H1 (cell line): ENCODE data around the gene LHPP. TPM values are rescaled to one million over a fixed set of nuclear protein-coding genes. Genes with fewer than 3 reads are reported as not detected.

Experiments used
- CTCF ChIA-PET: fragments of 300-600 bp; sonication (Branson Sonifier 250); formaldehyde crosslinking; loops from one replicate; lab custom pipeline; 2021; ENCODE audit not compliant: partially characterized antibody; lab: Charles Lee
- POLR2A ChIA-PET: fragments of 300-600 bp; sonication (Branson Sonifier 250); formaldehyde crosslinking; loops from one replicate; lab custom pipeline; 2021; ENCODE audit warnings: inconsistent platforms; ENCODE audit not compliant: partially characterized antibody; lab: Charles Lee
- DNase-seq, 2 experiments: peaks; one replicate each; pipeline versions ENCODE4 v3.0.0 to v3.0.0-alpha.2; 2010 to 2022; ENCODE audit warnings: low spot score in 2 of 2, low read depth in 1 of 2, mixed read lengths in 1 of 2
- FAIRE-seq: peaks from 2 replicates; lab custom pipeline; 2011; peaks lifted over from hg19 to GRCh38; lab: Jason Lieb, UNC
- H2AFZ ChIP-seq: 2 replicates; pipeline ENCODE4 v1.8.1; 2012; ENCODE audit warnings: low read length, inconsistent platforms
- H2AK5ac ChIP-seq: 2 replicates; pipeline ENCODE4 v1.6.1; 2013; ENCODE audit warnings: low read depth, low read length
- H2BK120ac ChIP-seq: replicated peaks from 2 replicates; pipeline ENCODE3; 2013; ENCODE audit warnings: low read depth, low read length, inconsistent platforms
- H2BK12ac ChIP-seq: 2 replicates; pipeline ENCODE4 v1.6.1; 2013; ENCODE audit warnings: low read depth, low read length
- H2BK15ac ChIP-seq: 2 replicates; pipeline ENCODE4 v1.6.1; 2013; ENCODE audit warnings: low read length
- H2BK20ac ChIP-seq: 2 replicates; pipeline ENCODE4 v1.6.1; 2013; ENCODE audit warnings: low read length
- H2BK5ac ChIP-seq: 2 replicates; pipeline ENCODE4 v1.6.1; 2013; ENCODE audit warnings: low read depth, low read length
- H3K14ac ChIP-seq: 2 replicates; pipeline ENCODE4 v1.6.1; 2013; ENCODE audit warnings: inconsistent platforms; ENCODE audit not compliant: insufficient read length
- H3K18ac ChIP-seq: 2 replicates; pipeline ENCODE4 v1.6.1; 2013; ENCODE audit warnings: low read length; ENCODE audit errors: extremely low read depth
- H3K23ac ChIP-seq: 2 replicates; pipeline ENCODE4 v1.6.1; 2013; ENCODE audit warnings: inconsistent platforms; ENCODE audit not compliant: insufficient read length
- H3K23me2 ChIP-seq: 2 replicates; pipeline ENCODE4 v1.6.1; 2013; ENCODE audit warnings: low read depth, low read length
- H3K27ac ChIP-seq: 2 replicates; pipeline ENCODE4 v1.6.1; 2011; ENCODE audit warnings: low read depth, low read length, inconsistent platforms
- H3K27me3 ChIP-seq, 4 experiments: replicated peaks in 1 of 4; 1 replicate in 1 of 4; 2 replicates in 3 of 4; pipeline versions ENCODE4 v1.6.1 to v1.8.1; 2011 to 2013; ENCODE audit warnings: low read length in 3 of 4, mild to moderate bottlenecking in 3 of 4, inconsistent platforms in 2 of 4, mixed read lengths in 2 of 4, moderate library complexity in 1 of 4; ENCODE audit not compliant: control insufficient read depth in 3 of 4, insufficient read depth in 3 of 4; ENCODE audit errors: extremely low read depth in 1 of 4
- H3K36me3 ChIP-seq, 4 experiments: 2 replicates each; pipeline versions ENCODE4 v1.6.1 to v1.8.1; 2011 to 2013; ENCODE audit warnings: mild to moderate bottlenecking in 4 of 4, low read length in 3 of 4, moderate library complexity in 2 of 4, control low read depth in 1 of 4, inconsistent platforms in 1 of 4; ENCODE audit not compliant: insufficient read depth in 4 of 4, control insufficient read depth in 2 of 4
- H3K4ac ChIP-seq: replicated peaks from 2 replicates; pipeline ENCODE3; 2013; ENCODE audit warnings: low read length, low read depth, mixed read lengths, inconsistent platforms; ENCODE audit not compliant: insufficient read length
- H3K4me1 ChIP-seq, 4 experiments: replicated peaks in 1 of 4; 1 replicate in 1 of 4; 2 replicates in 3 of 4; pipeline versions ENCODE4 v1.6.1 to v1.8.1; 2011 to 2013; ENCODE audit warnings: low read length in 3 of 4, inconsistent platforms in 2 of 4, mixed read lengths in 1 of 4; ENCODE audit not compliant: insufficient read depth in 4 of 4, control insufficient read depth in 3 of 4
- H3K4me2 ChIP-seq, 2 experiments: 2 replicates each; pipeline versions ENCODE4 v1.6.1 to v1.8.1; 2011 to 2013; ENCODE audit warnings: low read depth in 2 of 2, low read length in 2 of 2, control low read depth in 1 of 2, inconsistent platforms in 1 of 2, mild to moderate bottlenecking in 1 of 2; ENCODE audit not compliant: insufficient read depth in 1 of 2
- H3K4me3 ChIP-seq, 4 experiments: fragments of 200-600, 300-600 bp in 1 of 4; sonication (generic), shearing (Covaris generic), sonication (Bioruptor Twin) in 1 of 4; 2 replicates each; pipeline versions ENCODE4 v1.5.1 to v1.8.1; 2011 to 2016; ENCODE audit warnings: low read length in 4 of 4, low read depth in 3 of 4, control low read depth in 2 of 4, inconsistent platforms in 2 of 4, mild to moderate bottlenecking in 2 of 4, mixed read lengths in 1 of 4, moderate library complexity in 1 of 4; ENCODE audit not compliant: insufficient read depth in 2 of 4; ENCODE audit errors: extremely low read depth in 1 of 4
- H3K56ac ChIP-seq: replicated peaks from 2 replicates; pipeline ENCODE3; 2013; ENCODE audit warnings: low read depth, mild to moderate bottlenecking, mixed read lengths, low read length, inconsistent platforms; ENCODE audit not compliant: insufficient read length
- H3K79me1 ChIP-seq: 2 replicates; pipeline ENCODE4 v1.6.1; 2013; ENCODE audit warnings: low read depth, low read length, control low read depth
- H3K79me2 ChIP-seq, 2 experiments: 2 replicates each; pipeline versions ENCODE4 v1.6.1 to v1.8.1; 2012 to 2013; ENCODE audit warnings: low read length in 2 of 2, mild to moderate bottlenecking in 2 of 2, inconsistent platforms in 1 of 2; ENCODE audit not compliant: insufficient read depth in 2 of 2, control insufficient read depth in 1 of 2
- H3K9ac ChIP-seq, 4 experiments: replicated peaks in 1 of 4; 1 replicate in 1 of 4; 2 replicates in 3 of 4; pipeline versions ENCODE4 v1.6.1 to v1.8.1; 2011 to 2013; ENCODE audit warnings: low read depth in 3 of 4, low read length in 3 of 4, control low read depth in 2 of 4, mild to moderate bottlenecking in 2 of 4, moderate library complexity in 2 of 4, inconsistent platforms in 1 of 4; ENCODE audit errors: extremely low read depth in 1 of 4
- H3K9me3 ChIP-seq, 2 experiments: 2 replicates each; pipeline versions ENCODE4 v1.6.1 to v1.8.1; 2012 to 2013; ENCODE audit warnings: mild to moderate bottlenecking in 2 of 2, moderate library complexity in 2 of 2, control low read depth in 1 of 2, inconsistent platforms in 1 of 2, low read depth in 1 of 2, low read length in 1 of 2, mixed read lengths in 1 of 2; ENCODE audit not compliant: insufficient read depth in 2 of 2
- H4K20me1 ChIP-seq, 2 experiments: replicated peaks in 1 of 2; 2 replicates each; pipeline versions ENCODE3 to v1.8.1; 2011 to 2013; ENCODE audit warnings: inconsistent platforms in 2 of 2, low read length in 2 of 2, mild to moderate bottlenecking in 1 of 2; ENCODE audit not compliant: insufficient read depth in 2 of 2, control insufficient read depth in 1 of 2
- H4K5ac ChIP-seq: 2 replicates; pipeline ENCODE4 v1.6.1; 2013; ENCODE audit warnings: low read length, low read depth, mixed read lengths, inconsistent platforms; ENCODE audit not compliant: insufficient read length
- H4K8ac ChIP-seq: 2 replicates; pipeline ENCODE4 v1.8.0; 2013; ENCODE audit warnings: mild to moderate bottlenecking, moderate library complexity, low read length, inconsistent platforms; ENCODE audit not compliant: insufficient read depth; ENCODE audit errors: extremely low read depth
- H4K91ac ChIP-seq: replicated peaks from 2 replicates; pipeline ENCODE3; 2013; ENCODE audit warnings: low read length, mixed read lengths, inconsistent platforms; ENCODE audit not compliant: insufficient read length
- ATF2 ChIP-seq: IDR thresholded peaks from 2 replicates; pipeline ENCODE4 v1.6.1; 2012; ENCODE audit warnings: low read length, inconsistent platforms
- CBX8 ChIP-seq: fragments of 300-800, 300-1000 bp; sonication (generic); IDR thresholded peaks from 2 replicates; pipeline ENCODE4 v1.7.1; 2016; ENCODE audit warnings: low read depth, low read length, borderline replicate concordance
- CHD1 ChIP-seq: IDR thresholded peaks from 2 replicates; pipeline ENCODE4 v1.6.1; 2012; ENCODE audit warnings: low read depth, low read length, improper control_type of control experiment
- EGR1 ChIP-seq: IDR thresholded peaks from 2 replicates; pipeline ENCODE4 v1.6.1; 2011; ENCODE audit warnings: low read depth, low read length, borderline replicate concordance
- HDAC6 ChIP-seq: IDR thresholded peaks from one replicate; pipeline ENCODE4 v1.7.1; 2012; ENCODE audit warnings: low read depth, mild to moderate bottlenecking, inconsistent platforms, low read length, moderate library complexity
- KDM4A ChIP-seq: IDR thresholded peaks from one replicate; pipeline ENCODE4 v1.7.1; 2012; ENCODE audit warnings: low read depth, mild to moderate bottlenecking, moderate library complexity, low read length, inconsistent platforms; ENCODE audit not compliant: severe bottlenecking
- MAFK ChIP-seq: IDR thresholded peaks from 2 replicates; pipeline ENCODE4 v1.6.1; 2012; ENCODE audit warnings: low read depth, mild to moderate bottlenecking, improper control_type of control experiment, low read length
- POLR2A ChIP-seq, 2 experiments: IDR thresholded peaks; 1 replicate in 1 of 2; 2 replicates in 1 of 2; pipeline ENCODE4 v1.6.1; 2011; ENCODE audit warnings: low read depth in 2 of 2, low read length in 2 of 2, mild to moderate bottlenecking in 2 of 2; ENCODE audit errors: control extremely low read depth in 1 of 2
- RAD21 ChIP-seq, 2 experiments: IDR thresholded peaks in 1 of 2; conservative IDR thresholded peaks in 1 of 2; 2 replicates each; pipeline ENCODE4 v1.6.1; 2011; ENCODE audit warnings: low read depth in 2 of 2, low read length in 2 of 2, improper control_type of control experiment in 1 of 2, inconsistent platforms in 1 of 2, mild to moderate bottlenecking in 1 of 2, moderate library complexity in 1 of 2
- RFX5 ChIP-seq: IDR thresholded peaks from 2 replicates; pipeline ENCODE4 v1.6.1; 2011; ENCODE audit warnings: low read depth, low read length, improper control_type of control experiment, borderline replicate concordance
- SRF ChIP-seq: IDR thresholded peaks from 2 replicates; pipeline ENCODE4 v1.6.1; 2011; ENCODE audit warnings: mild to moderate bottlenecking, low read depth, low read length, moderate library complexity
- ZNF274 ChIP-seq: IDR thresholded peaks from 2 replicates; pipeline ENCODE4 v1.7.0; 2012; ENCODE audit warnings: low read length, borderline replicate concordance; ENCODE audit errors: extremely low read depth
- WGBS, 2 experiments: shearing (Covaris generic) in 1 of 2; methylation state at CpG; one replicate each; pipeline versions ENCODE4 v1.1.6 to v1.1.7; 2013 to 2015; ENCODE audit warnings: low lambda C conversion rate in 2 of 2, mixed read lengths in 2 of 2, inconsistent platforms in 1 of 2, low coverage in 1 of 2, missing lambda C conversion rate in 1 of 2; ENCODE audit not compliant: insufficient replicate concordance in 2 of 2, insufficient coverage in 1 of 2, insufficient read length in 1 of 2; ENCODE audit errors: extremely low coverage in 1 of 2, missing lambda C conversion rate in 1 of 2; 5-methylcytosine and 5-hydroxymethylcytosine counted together
- polyA plus RNA-seq, 7 experiments: library from polyadenylated mRNA; depleted of rRNA in 3 of 7; stranded (reverse) in 5 of 7; unstranded in 2 of 7; fragments of >200 nt in 5 of 7; fragments of 200-250 nt in 2 of 7; gene quantifications; 1 replicate in 5 of 7; 2 replicates in 1 of 7; 4 replicates in 1 of 7; pipeline versions ENCODE4 v1.2.1 to v1.2.3, GENCODE V29; 2011 to 2013; ENCODE audit warnings: missing spikeins in 2 of 7, mixed read lengths in 2 of 7
- total RNA-seq: library from RNA; stranded (reverse); fragmentation: NEBNext Ultra II Directional; extraction: Animal tissue kit (Norgen Biotek cat#: 25700); gene quantifications from 2 replicates; pipeline ENCODE4 v1.2.1, GENCODE V29; 2021

Gene LHPP
- total and polyA plus RNA-seq, 2 of the 8 experiments (the other 6 are each of a cell fraction or from before 2014, with no cell fraction given): 26.0 to 45.0 TPM

GRCh38 chr10:124416733-124417132, 44.9 kb upstream of the LHPP start:
- Histone ChIP-seq H2BK120ac (no peak overlapping the region), H2BK20ac (no peak overlapping the region), H3K79me2 (peaks cover 2 to 57% of the 10 kb centered on the region in 2 experiments), H3K4me2 (peak overlapping the region; percentile 7 to 56; a peak in 2 of 4 replicates), H3K18ac (no peak overlapping the region), H2AK5ac (no peak overlapping the region), H4K5ac (no peak overlapping the region), H2BK15ac (no peak overlapping the region), H4K8ac (no peak overlapping the region), H3K4ac (no peak overlapping the region), H2BK12ac (no peak overlapping the region), H3K27ac (no peak overlapping the region), H2BK5ac (no peak overlapping the region), H3K23me2 (peaks cover 7% of the 10 kb centered on the region; the same call in 1 of the 2 replicates), H3K36me3 (no peaks in the 10 kb centered on the region; a peak in 1 of 8 replicates), H2AFZ (no peak overlapping the region), H3K56ac (no peak overlapping the region), H3K4me3 (no peak overlapping the region), H3K4me1 (peaks cover 1 to 5% (median 2%) of the 10 kb centered on the region in 4 experiments; a peak in 5 of 7 replicates), H3K14ac (no peak overlapping the region), H4K91ac (no peak overlapping the region), H3K23ac (no peak overlapping the region), H3K27me3 (peaks cover 0 to 2% (median 0%) of the 10 kb centered on the region in 4 experiments; a peak in 1 of 7 replicates), H3K79me1 (no peaks in the 10 kb centered on the region; the same call in 1 of the 2 replicates), H3K9ac (no peak overlapping the region), H3K9me3 (no peaks in the 10 kb centered on the region), H4K20me1 (peaks cover 0 to 5% of the 10 kb centered on the region in 2 experiments)
- WGBS, 2 experiments: 90% methylated on average over 6 of the region's 6 CpGs; no CpG with 5 or more reads in 1 of the 2 experiments
- FAIRE-seq (no peak), DNase-seq (no peak)
- POLR2A ChIA-PET: interaction anchor here (2.5 to 4.7 kb wide), 6 partner anchors 10 to 49 kb away, joined by 17 to 43 read pairs (median 20); partner anchors contain the start of gene NKX1-2
- CTCF ChIA-PET: interaction anchor here (0.8 to 4.3 kb wide), 5 partner anchors 12 to 199 kb away, joined by 3 to 20 read pairs (median 3); no protein-coding TSS in a partner anchor
- TF ChIP-seq EGR1: no peak
- no peak for TF ChIP-seq ZNF274
- TF ChIP-seq KDM4A: no peak
- TF ChIP-seq CBX8: no peak
- no peak for TF ChIP-seq CHD1
- TF ChIP-seq SRF: no peak
- TF ChIP-seq HDAC6: no peak
- TF ChIP-seq MAFK: no peak
- TF ChIP-seq ATF2: no peak
- no peak for TF ChIP-seq POLR2A (IDR thresholded peaks at IDR 0.05; ENCODE audit: control extremely low read depth in 1 of 2, low read depth in 2 of 2, low read length in 2 of 2)
- TF ChIP-seq RFX5: no peak
- TF ChIP-seq RAD21 (IDR thresholded peaks at IDR 0.05 in 1 of 2, conservative IDR thresholded peaks at IDR 0.05 in 1 of 2; ENCODE audit: low read depth in 2 of 2, low read length in 2 of 2): no peak
